ENCODE results near the gene DNAJC13. TPM values are rescaled to one million over a fixed set of nuclear protein-coding genes. Genes with fewer than 3 reads are reported as not detected.

DNAJC13 gene
- total and polyA plus RNA-seq, 7 donors, result 7.4 to 30.9 (median 24.7) TPM

- H3K4me3 ChIP-seq, result no peak overlapping the region
- intact Hi-C loops (cut with DNase I), result no loop called here
- ATAC-seq (no peak), DNase-seq (no peak)
- H3K27ac ChIP-seq, result no peak overlapping the region
- no peak for TF ChIP-seq CTCF (IDR thresholded peaks at IDR 0.05)
- no peaks in the 10 kb centered on the region for H3K27me3 ChIP-seq (ENCODE audit: insufficient read depth in 3 of 3, low read length in 2 of 3)
- H3K4me1 ChIP-seq, result peaks cover 22% of the 10 kb centered on the region
- peaks cover under 1 to 4% of the 10 kb centered on the region in 2 donors for H3K36me3 ChIP-seq (ENCODE audit: insufficient read depth in 1 of 2, low read depth in 1 of 2)
- no peaks in the 10 kb centered on the region for H3K9me3 ChIP-seq
These were observed 28.5 kb downstream of the DNAJC13 start for GRCh38 chr3:132445817-132446216.

- intact Hi-C loops (cut with DNase I), result no loop called here
- no peaks in the 10 kb centered on the region for H3K9me3 ChIP-seq
- H3K4me1 ChIP-seq, result peaks cover 22% of the 10 kb centered on the region
- no peak for TF ChIP-seq CTCF (IDR thresholded peaks at IDR 0.05)
- peak overlapping the region; percentile 54 for H3K27ac ChIP-seq
- ATAC-seq (peak; percentile 44 to 86 (median 68)), DNase-seq (no peak)
- H3K27me3 ChIP-seq (ENCODE audit: insufficient read depth in 3 of 3, low read length in 2 of 3), result no peaks in the 10 kb centered on the region
- peaks cover 6 to 30% of the 10 kb centered on the region in 2 donors for H3K36me3 ChIP-seq (ENCODE audit: insufficient read depth in 1 of 2, low read depth in 1 of 2)
- 10 to 17% (median 12%) methylated on average over 6 of the region's 6 CpGs for WGBS, 3 donors
- H3K4me3 ChIP-seq, result peak overlapping the region; percentile 10
These were observed 31.1 kb downstream of the DNAJC13 start for GRCh38 chr3:132448216-132448961.

GRCh38 chr3:132456136-132456535 is 38.8 kb downstream of the DNAJC13 start:
- Histone ChIP-seq H3K9me3 (no peaks in the 10 kb centered on the region), H3K27ac (no peak overlapping the region), H3K36me3 (ENCODE audit: insufficient read depth in 1 of 2, low read depth in 1 of 2) (peaks cover 5 to 99% of the 10 kb centered on the region in 2 donors), H3K4me3 (no peak overlapping the region), H3K4me1 (no peaks in the 10 kb centered on the region), H3K27me3 (ENCODE audit: insufficient read depth in 3 of 3, low read length in 2 of 3) (no peaks in the 10 kb centered on the region)
- WGBS, 3 donors, result 96 to 99% (median 97%) methylated on average over 3 of the region's 3 CpGs
- no peak for TF ChIP-seq CTCF (IDR thresholded peaks at IDR 0.05)
- DNase-seq (no peak), ATAC-seq (no peak)
- intact Hi-C loops (cut with DNase I), result loop anchor here in 1 of 2 donors (5.0 kb wide), 1 partner anchor 41 kb away; no protein-coding TSS in a partner anchor

GRCh38 chr3:132456571-132456970 is 39.3 kb downstream of the DNAJC13 start:
- no peak overlapping the region for H3K27ac ChIP-seq
- no peaks in the 10 kb centered on the region for H3K4me1 ChIP-seq
- H3K36me3 ChIP-seq (ENCODE audit: insufficient read depth in 1 of 2, low read depth in 1 of 2), result peaks cover 5 to 99% of the 10 kb centered on the region in 2 donors
- no peaks in the 10 kb centered on the region for H3K9me3 ChIP-seq
- H3K4me3 ChIP-seq, result no peak overlapping the region
- no peaks in the 10 kb centered on the region for H3K27me3 ChIP-seq (ENCODE audit: insufficient read depth in 3 of 3, low read length in 2 of 3)
- DNase-seq (no peak), ATAC-seq (no peak)
- 90 to 94% (median 93%) methylated on average over 3 of the region's 3 CpGs for WGBS, 3 donors
- no peak for TF ChIP-seq CTCF (IDR thresholded peaks at IDR 0.05)
- intact Hi-C loops (cut with DNase I), result loop anchor here in 1 of 2 donors (5.0 kb wide), 1 partner anchor 41 kb away; no protein-coding TSS in a partner anchor
